Measurements from ENCODE around the gene SLC66A1. TPM values are rescaled to one million over a fixed set of nuclear protein-coding genes. Genes with fewer than 3 reads are reported as not detected.

SLC66A1 gene
- total and polyA plus RNA-seq, 7 donors = 8.0 to 25.8 (median 18.0) TPM

GRCh38 chr1:19346026-19346425 is 33.9 kb downstream of the SLC66A1 start:
- Histone ChIP-seq H3K4me3 (no peak overlapping the region), H3K9me3 (no peaks in the 10 kb centered on the region), H3K4me1 (no peaks in the 10 kb centered on the region), H3K36me3 (ENCODE audit: insufficient read depth in 1 of 2, low read depth in 1 of 2) (peaks cover 0 to 54% of the 10 kb centered on the region in 2 donors), H3K27ac (no peak overlapping the region), H3K27me3 (ENCODE audit: insufficient read depth in 3 of 3, low read length in 2 of 3) (no peaks in the 10 kb centered on the region)
- no peak for TF ChIP-seq CTCF (IDR thresholded peaks at IDR 0.05)
- ATAC-seq (no peak), DNase-seq (no peak)
- WGBS, 3 donors = 82 to 88% (median 87%) methylated on average over 6 of the region's 6 CpGs
- intact Hi-C loops (cut with DNase I) = no loop called here

GRCh38 chr1:19347533-19348172 is 35.5 kb downstream of the SLC66A1 start:
- TF ChIP-seq CTCF (IDR thresholded peaks at IDR 0.05) = no peak
- DNase-seq (no peak), ATAC-seq (no peak)
- Histone ChIP-seq H3K4me3 (no peak overlapping the region), H3K27ac (no peak overlapping the region), H3K9me3 (no peaks in the 10 kb centered on the region), H3K27me3 (ENCODE audit: insufficient read depth in 3 of 3, low read length in 2 of 3) (no peaks in the 10 kb centered on the region), H3K36me3 (ENCODE audit: insufficient read depth in 1 of 2, low read depth in 1 of 2) (peaks cover 0 to 63% of the 10 kb centered on the region in 2 donors), H3K4me1 (no peaks in the 10 kb centered on the region)
- intact Hi-C loops (cut with DNase I) = no loop called here
- 73 to 78% (median 75%) methylated on average over 14 of the region's 14 CpGs for WGBS, 3 donors

GRCh38 chr1:19348441-19349198 is 36.5 kb downstream of the SLC66A1 start:
- Histone ChIP-seq H3K4me1 (no peaks in the 10 kb centered on the region), H3K9me3 (no peaks in the 10 kb centered on the region), H3K4me3 (no peak overlapping the region), H3K27me3 (ENCODE audit: insufficient read depth in 3 of 3, low read length in 2 of 3) (no peaks in the 10 kb centered on the region), H3K27ac (no peak overlapping the region), H3K36me3 (ENCODE audit: insufficient read depth in 1 of 2, low read depth in 1 of 2) (peaks cover 0 to 63% of the 10 kb centered on the region in 2 donors)
- DNase-seq (no peak), ATAC-seq (no peak)
- intact Hi-C loops (cut with DNase I) = no loop called here
- no peak for TF ChIP-seq CTCF (IDR thresholded peaks at IDR 0.05)
- 78 to 89% (median 79%) methylated on average over 14 to 15 of the region's 15 CpGs for WGBS, 3 donors

- intact Hi-C loops (cut with DNase I) = no loop called here
- no peaks in the 10 kb centered on the region for H3K4me1 ChIP-seq
- H3K4me3 ChIP-seq = no peak overlapping the region
- no peaks in the 10 kb centered on the region for H3K9me3 ChIP-seq
- H3K36me3 ChIP-seq (ENCODE audit: insufficient read depth in 1 of 2, low read depth in 1 of 2) = peaks cover 9 to 63% of the 10 kb centered on the region in 2 donors
- ATAC-seq = no peak
- H3K27ac ChIP-seq = no peak overlapping the region
- 89 to 92% (median 90%) methylated on average over 17 of the region's 17 CpGs for WGBS, 3 donors
- H3K27me3 ChIP-seq (ENCODE audit: insufficient read depth in 3 of 3, low read length in 2 of 3) = no peaks in the 10 kb centered on the region
- TF ChIP-seq CTCF (IDR thresholded peaks at IDR 0.05) = no peak
- DNase-seq = no peak
These were observed 37.9 kb downstream of the SLC66A1 start for GRCh38 chr1:19349999-19350398.
